Suprapubic skin (tissue), 4 donors: ENCODE data around the gene C1QTNF8. TPM values are rescaled to one million over a fixed set of nuclear protein-coding genes. Genes with fewer than 3 reads are reported as not detected.
"Not testable (repeated sequence)": the region's sequence is repeated elsewhere in the genome, so short reads cannot be mapped to it uniquely, and the experiment has no call there.

Source experiments
- DNase-seq, 2 donors: peaks; one replicate each; pipeline ENCODE4 v3.0.0-alpha.2; 2019; ENCODE audit warnings: low spot score in 2 of 2
- H3K27ac ChIP-seq: fragments of 200-600 bp; sonication (generic); one replicate; pipeline ENCODE4 v1.5.1; 2019
- H3K27me3 ChIP-seq: fragments of 200-600 bp; sonication (generic); one replicate; pipeline ENCODE4 v1.5.1; 2019
- H3K36me3 ChIP-seq: fragments of 200-600 bp; sonication (generic); one replicate; pipeline ENCODE4 v1.5.1; 2019
- H3K4me1 ChIP-seq: fragments of 200-600 bp; sonication (generic); one replicate; pipeline ENCODE4 v1.5.1; 2019
- H3K4me3 ChIP-seq: fragments of 200-600 bp; sonication (generic); one replicate; pipeline ENCODE4 v1.5.1; 2019; ENCODE audit warnings: mild to moderate bottlenecking
- H3K9me3 ChIP-seq: fragments of 200-600 bp; sonication (generic); one replicate; pipeline ENCODE4 v1.5.1; 2019
- CTCF ChIP-seq, 2 donors: fragments of 200-600 bp in 1 of 2; fragments of 450-650 bp in 1 of 2; sonication (generic) in 1 of 2; IDR thresholded peaks; one replicate each; pipeline ENCODE4 v1.5.1; 2016 to 2019; ENCODE audit warnings: antibody characterized with exemption in 2 of 2, mild to moderate bottlenecking in 1 of 2, moderate library complexity in 1 of 2
- EP300 ChIP-seq: sonication (generic); formaldehyde crosslinking; IDR thresholded peaks from one replicate; pipeline ENCODE4 v1.6.1; 2017; ENCODE audit warnings: antibody characterized with exemption
- POLR2A ChIP-seq, 2 donors: fragments of 450-650 bp; IDR thresholded peaks; one replicate each; pipeline ENCODE4 v1.6.1; 2017; ENCODE audit warnings: antibody characterized with exemption in 2 of 2, mild to moderate bottlenecking in 2 of 2, moderate library complexity in 2 of 2
- POLR2AphosphoS5 ChIP-seq, 3 donors: sonication (generic); formaldehyde crosslinking; IDR thresholded peaks; one replicate each; pipeline ENCODE4 v1.6.1; 2017; ENCODE audit warnings: antibody characterized with exemption in 3 of 3
- WGBS: methylation state at CpG from one replicate; pipeline ENCODE4 v1.1.5; 2018; 5-methylcytosine and 5-hydroxymethylcytosine counted together
- total RNA-seq, 4 donors: library from RNA; depleted of rRNA; stranded (reverse); fragments of >200 nt; gene quantifications; one replicate each; pipeline ENCODE4 v1.1.0, GENCODE V29; 2016

The C1QTNF8 gene
- total RNA-seq, 4 donors from 2014 or later: not detected

DNA sequence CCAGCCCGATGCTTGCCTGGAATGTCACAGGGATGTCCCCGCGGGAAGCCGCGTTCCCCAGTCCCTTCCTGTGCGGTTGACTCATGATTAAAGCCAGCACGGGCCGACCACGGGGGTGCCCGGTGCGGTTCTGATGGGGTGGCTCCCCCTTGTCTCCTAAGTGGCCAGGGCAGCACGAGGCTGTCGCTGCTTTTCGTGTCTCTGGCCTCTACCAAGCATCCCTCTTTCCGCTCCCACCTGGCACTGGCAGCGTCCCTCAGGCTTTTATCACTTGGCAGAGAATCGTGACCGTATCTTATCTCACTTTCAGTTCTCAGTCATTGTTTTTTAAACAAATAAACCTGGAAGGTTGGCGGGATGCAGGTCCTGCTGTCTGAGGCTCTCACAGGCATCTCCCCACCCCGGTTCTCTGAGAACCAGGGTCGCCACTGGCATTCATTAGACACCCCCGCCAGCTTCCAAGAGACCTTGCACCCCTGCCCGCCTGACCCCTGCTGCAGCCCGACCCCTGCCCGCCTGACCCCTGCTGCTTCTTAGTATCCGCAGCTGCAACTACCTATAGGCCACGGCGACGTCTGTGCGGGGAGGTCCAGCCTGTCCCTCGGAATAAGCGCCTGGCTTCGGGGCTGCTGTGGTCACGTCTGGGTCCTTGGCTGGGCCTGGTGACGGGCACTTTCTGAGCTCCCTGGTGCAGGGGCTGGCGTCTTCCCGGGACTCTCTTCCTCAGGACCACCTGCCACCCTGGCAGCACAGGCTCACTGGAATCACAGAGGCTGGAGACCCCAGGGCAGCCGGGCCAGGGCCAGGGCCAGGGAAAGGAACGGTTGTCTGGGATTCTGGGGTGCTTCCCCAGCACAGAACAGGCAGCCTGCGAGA is 7.5 kb downstream of the C1QTNF8 start:
- Histone ChIP-seq H3K4me3 (no peak overlapping the region), H3K36me3 (no peaks in the 10 kb centered on the region), H3K27ac (no peak overlapping the region), H3K9me3 (peaks cover 13% of the 10 kb centered on the region), H3K4me1 (peaks cover 19% of the 10 kb centered on the region), H3K27me3 (peaks cover 71% of the 10 kb centered on the region)
- whole genome bisulfite sequencing: 76% methylated on average over 31 of the region's 40 CpGs
- no peak for DNase-seq
- no peak for TF ChIP-seq EP300
- TF ChIP-seq POLR2AphosphoS5 (IDR thresholded peaks at IDR 0.05): no peak
- TF ChIP-seq POLR2A (IDR thresholded peaks at IDR 0.05): no peak
- TF ChIP-seq CTCF (IDR thresholded peaks at IDR 0.05): no peak

- peaks cover 30% of the 10 kb centered on the region for H3K4me1 ChIP-seq
- not testable (repeated sequence) for H3K4me3 ChIP-seq, DNase-seq, H3K27ac ChIP-seq, H3K36me3 ChIP-seq
- WGBS: 84% methylated on average over 10 of the region's 10 CpGs
- H3K27me3 ChIP-seq: peaks cover 92% of the 10 kb centered on the region
- peaks cover 13% of the 10 kb centered on the region for H3K9me3 ChIP-seq
These were observed 9.6 kb downstream of the C1QTNF8 start for GRCh38 chr16:1086443-1086842.

GRCh38 chr16:1084971-1085370 is 11.1 kb downstream of the C1QTNF8 start:
- H3K9me3 ChIP-seq: peaks cover 13% of the 10 kb centered on the region
- H3K27me3 ChIP-seq: peaks cover 92% of the 10 kb centered on the region
- TF ChIP-seq EP300 (no peak), CTCF (IDR thresholded peaks at IDR 0.05) (no peak), POLR2AphosphoS5 (IDR thresholded peaks at IDR 0.05) (no peak), POLR2A (IDR thresholded peaks at IDR 0.05) (no peak)
- H3K36me3 ChIP-seq: no peaks in the 10 kb centered on the region
- H3K27ac ChIP-seq: no peak overlapping the region
- H3K4me3 ChIP-seq: no peak overlapping the region
- H3K4me1 ChIP-seq: peaks cover 21% of the 10 kb centered on the region
- no peak for DNase-seq
- 92% methylated on average over 6 of the region's 6 CpGs for WGBS

DNA sequence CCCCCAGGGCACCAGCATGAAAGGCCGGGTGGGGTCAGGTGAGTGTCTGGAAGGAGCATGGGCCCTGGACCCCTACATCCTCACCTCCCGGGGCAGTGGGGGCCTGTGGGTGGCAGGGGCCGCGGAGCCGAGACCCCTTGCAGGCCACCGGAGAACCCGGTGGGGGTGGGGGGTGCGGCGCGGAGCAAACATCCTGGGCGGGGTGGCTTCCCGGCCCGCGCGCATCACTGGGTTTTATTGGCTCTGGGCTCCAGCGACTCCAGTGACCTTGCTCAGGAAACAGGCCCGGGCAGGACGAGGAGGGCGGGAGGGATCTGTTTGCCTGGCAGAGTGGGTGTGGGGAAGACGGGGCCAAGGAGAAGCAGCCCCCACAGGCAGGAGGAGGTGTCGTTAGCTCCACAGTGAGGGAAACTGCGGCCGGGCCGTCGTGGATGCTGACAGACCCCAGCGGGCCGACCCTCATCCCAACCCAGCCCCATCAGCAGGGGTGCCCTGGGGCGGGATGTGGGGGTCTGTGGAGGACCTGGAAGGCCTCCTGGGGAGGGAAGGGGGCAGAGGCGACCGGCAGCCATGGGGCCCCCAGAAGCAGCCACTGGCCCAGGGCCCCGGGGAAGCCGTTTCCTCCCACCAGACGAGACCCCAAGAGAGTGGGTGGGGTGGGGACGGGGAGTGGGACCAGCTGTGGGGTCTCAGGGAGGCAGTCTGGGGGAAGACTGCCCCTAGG is 12.9 kb downstream of the C1QTNF8 start:
- H3K4me1 ChIP-seq: peaks cover 20% of the 10 kb centered on the region
- WGBS: 5% methylated on average over 6 of the region's 34 CpGs
- H3K4me3 ChIP-seq: no peak overlapping the region
- TF ChIP-seq EP300: no peak
- TF ChIP-seq POLR2A (IDR thresholded peaks at IDR 0.05): no peak
- no peak for TF ChIP-seq POLR2AphosphoS5 (IDR thresholded peaks at IDR 0.05)
- TF ChIP-seq CTCF (IDR thresholded peaks at IDR 0.05): no peak
- no peaks in the 10 kb centered on the region for H3K36me3 ChIP-seq
- no peak overlapping the region for H3K27ac ChIP-seq
- peaks cover 13% of the 10 kb centered on the region for H3K9me3 ChIP-seq
- peaks cover 92% of the 10 kb centered on the region for H3K27me3 ChIP-seq
- DNase-seq: no peak

- no peak for DNase-seq
- peaks cover 92% of the 10 kb centered on the region for H3K27me3 ChIP-seq
- H3K27ac ChIP-seq: no peak overlapping the region
- WGBS: 79% methylated on average over 10 of the region's 21 CpGs
- H3K36me3 ChIP-seq: no peaks in the 10 kb centered on the region
- TF ChIP-seq POLR2AphosphoS5 (IDR thresholded peaks at IDR 0.05) (no peak), POLR2A (IDR thresholded peaks at IDR 0.05) (no peak), EP300 (no peak), CTCF (IDR thresholded peaks at IDR 0.05) (no peak)
- peaks cover 24% of the 10 kb centered on the region for H3K4me1 ChIP-seq
- no peak overlapping the region for H3K4me3 ChIP-seq
- peaks cover 13% of the 10 kb centered on the region for H3K9me3 ChIP-seq
These were observed 13.6 kb downstream of the C1QTNF8 start for GRCh38 chr16:1082266-1082951.
